T-helper 22 cell (primary cell): ENCODE data around the gene SEPTIN2.
"Not testable (repeated sequence)": the region's sequence is repeated elsewhere in the genome, so short reads cannot be mapped to it uniquely, and the experiment has no call there.

Experiments used
- DNase-seq: peaks from one replicate; pipeline ENCODE4 v3.0.0-alpha.2; 2020; ENCODE audit warnings: low read depth

The SEPTIN2 gene

DNA sequence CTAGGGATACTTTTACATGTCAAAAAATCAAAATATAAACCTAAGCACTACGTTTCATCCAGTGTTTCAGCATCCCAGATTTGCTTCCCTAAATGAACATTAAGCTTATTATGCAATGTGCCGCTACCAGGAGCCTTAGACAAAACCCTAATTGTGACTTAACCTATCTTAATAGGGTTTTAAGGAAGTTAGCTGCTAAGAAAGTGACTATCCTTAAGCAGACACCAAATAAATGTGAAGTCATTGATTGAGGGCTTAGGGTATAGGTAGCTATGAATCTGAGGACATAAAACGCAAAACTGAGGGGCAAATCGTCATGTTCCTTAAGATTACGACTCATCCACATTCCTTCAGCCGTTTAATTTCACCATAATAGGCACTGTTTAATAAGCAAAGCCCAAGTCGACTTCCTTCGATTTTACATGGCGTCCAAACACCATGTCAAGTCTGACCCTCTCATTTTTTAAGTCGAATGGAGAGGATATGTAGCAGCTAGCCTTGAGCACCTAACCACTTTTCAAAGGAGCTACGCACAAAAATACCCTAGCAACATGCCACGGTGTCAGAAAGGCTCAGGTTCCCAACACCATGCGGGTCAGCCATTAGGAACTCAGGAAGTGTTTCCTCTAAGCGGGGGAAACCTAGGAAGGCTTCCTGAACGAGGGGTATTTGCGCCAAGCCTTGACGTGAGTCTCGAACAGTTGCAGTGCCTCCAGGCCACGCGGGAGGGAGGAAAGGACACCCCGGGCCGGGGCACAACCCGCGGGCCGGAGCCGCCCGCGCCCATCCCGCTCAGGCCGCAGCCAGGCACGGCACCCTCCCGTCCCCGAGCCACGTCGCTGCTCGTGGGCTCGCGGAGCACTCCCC is 1.3 kb upstream of the SEPTIN2 start:
- no peak for DNase-seq

DNA sequence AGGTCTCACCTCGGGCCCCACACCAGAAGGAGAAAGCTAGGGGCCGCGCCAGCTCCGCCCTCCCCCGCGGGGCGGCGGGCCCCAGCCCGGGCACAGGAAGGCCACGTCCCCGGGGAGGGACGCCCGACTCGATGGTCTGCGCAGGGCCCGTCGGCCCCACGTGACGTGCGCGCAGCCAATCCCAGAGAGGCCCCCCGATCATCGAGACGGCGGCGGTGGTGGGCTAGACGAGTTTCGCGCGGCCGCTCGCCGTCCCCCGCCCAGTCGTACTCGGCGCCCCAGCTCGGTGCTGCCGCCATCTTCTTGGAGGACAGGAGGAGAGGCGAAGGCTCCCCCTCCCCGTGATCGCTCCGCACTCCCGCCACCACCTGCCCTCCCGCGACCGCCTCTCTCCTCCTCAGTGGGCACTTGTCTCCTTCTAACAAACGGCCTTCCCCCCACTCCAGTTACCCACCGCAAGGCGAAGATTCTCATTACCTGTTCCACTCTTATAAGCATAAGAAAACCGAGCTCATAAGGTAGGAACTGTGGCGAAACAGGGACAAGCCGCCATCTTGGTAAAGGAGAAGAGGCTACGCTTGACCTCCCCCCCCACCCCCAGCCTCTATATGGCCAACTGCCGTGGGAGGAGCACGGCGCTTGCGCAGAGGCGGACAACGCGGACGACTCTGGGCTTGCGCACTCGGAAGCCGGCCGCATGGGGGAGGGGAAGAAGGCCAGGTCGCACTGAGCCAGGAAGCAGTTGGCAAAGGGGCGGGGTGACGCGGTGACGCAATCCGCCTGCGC is 439 bp upstream of the SEPTIN2 start, which contains the start of gene HDLBP:
TSS of gene HDLBP (minus strand) at position 580 of the 786 bp plus-strand sequence. CDS start 48,803 bp downstream, outside the sequence.
- DNase-seq, result peak; percentile 100

DNA sequence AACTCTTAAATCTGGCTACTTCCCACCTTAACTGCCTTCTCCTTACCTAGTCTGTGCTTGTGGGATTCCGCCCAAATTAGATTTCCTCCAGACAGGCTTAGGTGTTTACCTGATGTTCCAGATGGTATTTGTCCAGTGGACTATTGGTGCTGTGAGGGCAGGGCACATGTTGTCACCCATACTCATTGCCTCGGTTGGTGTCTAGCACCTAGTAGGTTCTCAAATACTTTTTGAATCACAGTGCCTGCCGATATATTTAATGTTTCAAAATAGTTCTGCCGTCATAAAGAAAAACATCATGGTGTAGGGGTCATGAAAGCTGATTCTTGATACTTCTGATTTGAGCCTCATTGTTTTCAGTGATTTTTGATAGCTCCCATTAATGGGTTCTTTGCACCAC is 1.1 kb downstream of the SEPTIN2 start:
- no peak for DNase-seq

DNA sequence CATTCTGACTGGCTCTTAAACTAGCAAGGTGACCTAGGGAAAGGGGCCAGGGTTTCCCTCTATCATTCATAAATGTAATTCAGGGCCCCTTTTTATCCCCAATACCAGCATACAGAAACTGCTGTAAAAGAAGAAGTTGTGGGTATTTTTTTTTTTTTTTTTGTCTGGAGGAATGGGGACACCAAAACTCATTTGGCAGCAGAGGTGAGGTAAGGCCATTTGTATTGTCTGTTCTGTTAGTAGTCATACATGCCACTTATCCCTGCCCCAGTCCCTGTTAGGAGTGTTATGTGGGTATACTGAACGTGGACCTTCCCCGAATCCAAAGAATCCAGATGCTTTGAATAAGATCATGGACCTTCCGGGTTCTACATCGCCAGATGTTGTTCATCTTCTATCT is 1.7 kb downstream of the SEPTIN2 start:
- DNase-seq, result no peak

DNA sequence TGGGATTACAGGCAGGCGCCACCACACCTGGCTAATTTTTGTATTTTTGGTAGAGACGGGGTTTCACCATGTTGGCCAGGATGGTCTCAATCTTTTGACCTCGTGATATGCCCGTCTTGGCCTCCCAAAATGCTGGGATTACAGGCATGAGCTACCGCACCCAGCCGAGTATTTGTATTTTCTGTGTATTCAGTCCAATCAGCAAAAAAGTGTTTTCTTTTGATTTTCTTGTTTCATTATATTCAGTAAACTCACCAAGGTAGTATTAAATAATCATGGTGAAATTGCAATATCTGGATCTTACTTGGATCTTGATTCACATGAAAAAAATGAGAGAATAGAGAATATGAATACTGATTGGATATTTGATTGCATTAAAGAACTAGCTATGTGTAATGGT is 3.1 kb downstream of the SEPTIN2 start:
- DNase-seq, result not testable (repeated sequence)

DNA sequence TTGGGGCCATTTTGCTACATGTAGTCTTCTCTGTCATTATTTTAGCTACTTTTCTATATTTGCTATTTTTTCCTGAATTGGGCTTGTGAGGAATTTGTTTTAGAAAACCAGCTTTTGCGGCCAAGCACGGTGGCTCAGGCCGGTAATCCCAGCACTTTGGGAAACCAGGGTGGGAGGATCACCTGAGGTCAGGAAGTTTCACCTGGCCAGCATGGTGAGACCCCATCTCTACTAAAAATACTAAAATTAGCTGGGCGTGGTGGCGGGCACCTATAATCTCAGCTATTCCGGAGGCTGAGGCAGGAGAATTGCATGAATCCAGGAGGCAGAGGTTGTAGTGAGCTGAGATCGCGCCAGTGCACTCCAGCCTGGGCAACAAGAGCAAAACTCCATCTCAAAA is 4.7 kb downstream of the SEPTIN2 start:
- no peak for DNase-seq

DNA sequence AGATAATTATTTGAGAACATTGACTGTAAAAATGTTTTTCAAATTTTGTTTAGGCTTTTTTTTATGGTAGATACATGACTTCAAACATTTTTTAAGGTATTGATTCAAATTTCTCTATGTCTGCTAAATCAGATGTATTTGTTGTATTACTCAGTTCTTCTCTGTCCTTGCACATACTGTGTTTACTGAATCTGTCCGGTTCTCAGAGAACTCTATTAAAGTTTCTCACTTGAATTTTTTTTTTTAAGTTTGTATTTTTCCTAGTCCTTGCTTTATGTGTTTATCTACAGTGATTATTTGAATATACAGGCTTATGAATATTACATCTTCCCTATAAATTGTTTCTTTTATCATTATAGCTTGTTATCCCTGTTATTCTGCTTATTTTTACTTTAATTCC is 5.3 kb downstream of the SEPTIN2 start:
- DNase-seq, result no peak

DNA sequence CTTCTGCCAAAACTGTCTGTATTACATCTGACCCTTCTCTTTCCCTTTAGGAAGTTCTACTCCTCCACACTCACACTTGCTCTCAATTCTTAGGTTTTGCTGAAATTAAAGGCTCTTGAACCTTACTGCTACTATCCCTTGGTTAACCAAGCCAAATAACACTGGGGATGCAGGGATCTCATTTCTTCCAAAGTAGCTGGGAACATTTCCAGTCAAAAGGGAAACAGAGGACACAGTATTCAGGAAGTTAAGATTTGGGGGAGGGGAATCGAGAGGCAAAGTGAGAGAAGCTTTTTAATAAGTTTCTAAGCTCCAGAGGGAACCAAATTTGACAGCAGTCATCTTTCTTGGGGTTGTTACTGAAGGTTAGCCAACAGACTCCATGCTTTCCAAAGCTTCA is 6.2 kb downstream of the SEPTIN2 start:
- no peak for DNase-seq

DNA sequence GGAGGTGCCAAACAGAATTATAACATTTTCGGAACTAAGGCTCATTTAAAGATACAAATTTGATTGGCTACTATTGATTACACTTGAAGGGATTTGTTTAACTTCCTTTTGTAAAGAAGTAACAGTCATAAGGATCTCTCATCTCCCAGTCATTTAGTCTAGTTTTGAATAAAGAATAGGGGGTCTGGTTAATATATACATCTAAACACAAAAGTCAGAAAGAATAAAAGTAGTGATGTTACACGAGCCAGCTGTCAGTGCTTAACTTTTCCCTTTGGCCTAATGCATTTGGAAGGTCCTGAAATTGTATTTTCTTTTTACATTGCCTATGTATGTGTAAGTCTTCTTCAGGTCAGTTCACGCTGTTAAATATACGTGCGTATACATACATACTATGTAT is 8.1 kb downstream of the SEPTIN2 start:
- no peak for DNase-seq

DNA sequence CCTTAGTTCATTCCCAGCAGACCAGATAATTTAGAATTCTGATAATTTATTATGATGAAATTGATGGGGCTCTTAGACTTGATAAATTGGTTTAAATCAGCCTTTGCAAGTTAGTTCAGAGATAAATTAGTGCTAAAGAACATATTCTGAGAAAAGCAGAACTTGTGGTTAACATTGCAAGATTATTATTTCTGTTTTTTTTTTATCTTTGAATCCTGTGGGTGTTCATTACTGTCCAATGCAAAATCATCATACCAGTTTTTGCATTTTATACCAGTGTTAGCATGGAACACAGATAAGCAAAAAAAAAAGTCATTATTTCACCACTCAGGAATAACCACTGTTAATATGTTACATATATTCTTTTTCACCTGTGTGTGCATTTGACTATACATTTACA is 9.1 kb downstream of the SEPTIN2 start:
- no peak for DNase-seq

DNA sequence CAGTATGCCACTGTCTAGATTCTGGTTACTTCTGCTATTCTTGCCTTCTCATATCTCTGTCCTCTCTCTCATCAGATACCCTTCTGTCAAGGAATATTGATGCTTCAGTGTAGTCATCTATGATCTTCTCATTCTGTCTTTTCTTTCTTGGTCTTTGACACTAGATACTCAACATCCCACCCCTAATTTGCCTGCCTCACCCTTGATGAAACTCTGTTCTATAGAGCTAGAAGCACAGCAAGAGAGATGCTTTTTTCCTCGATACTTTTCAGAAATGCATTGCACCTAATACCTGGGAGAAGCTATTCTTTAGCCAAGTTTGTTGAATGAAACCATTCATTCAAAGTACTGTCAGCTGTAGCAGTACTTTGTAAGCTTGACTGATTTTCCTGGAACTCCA is 9.5 kb downstream of the SEPTIN2 start:
- DNase-seq, result no peak

DNA sequence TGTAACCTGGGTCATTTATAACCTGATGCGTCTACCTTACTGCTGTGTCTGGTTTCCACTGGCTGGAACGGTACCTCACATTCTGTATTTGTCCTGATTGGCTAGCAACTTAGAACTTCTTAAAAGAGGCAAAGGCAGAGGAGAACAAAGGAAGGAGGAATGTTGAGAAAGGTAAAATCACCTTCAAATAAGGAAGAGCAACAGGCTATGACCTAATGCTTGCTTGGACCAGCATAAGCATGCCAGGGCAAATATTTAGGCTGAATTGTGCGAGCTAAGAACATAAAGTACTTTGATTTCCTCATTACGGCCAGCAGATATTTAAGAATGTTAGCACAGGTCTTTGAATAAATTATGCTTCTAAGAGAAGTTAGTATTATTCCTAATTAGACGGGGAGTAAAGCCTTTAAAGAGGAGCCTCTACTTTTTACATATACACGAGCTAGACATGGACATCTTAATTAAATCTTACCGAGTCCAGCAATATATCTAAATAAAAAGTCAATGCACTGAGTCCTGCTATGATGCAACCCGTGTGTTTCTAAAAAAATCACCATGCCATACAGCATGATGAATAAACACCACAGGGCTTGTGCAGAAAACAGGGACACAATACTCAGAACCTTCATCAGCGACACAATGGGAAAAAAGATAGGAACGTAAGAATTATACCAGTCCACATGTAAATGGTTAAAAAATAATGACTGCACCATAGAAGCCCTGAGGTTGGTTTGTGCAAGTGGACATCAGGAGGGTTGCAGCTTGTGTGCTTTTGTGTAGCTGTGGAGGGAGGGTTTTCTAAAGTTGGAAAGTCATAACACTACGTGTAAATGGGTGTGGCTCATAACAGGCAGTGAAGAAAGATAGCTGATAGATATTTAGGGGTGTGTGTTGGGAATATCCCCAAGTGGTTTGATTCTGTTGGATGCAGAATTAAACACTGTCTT is 14.2 kb downstream of the SEPTIN2 start:
- no peak for DNase-seq

DNA sequence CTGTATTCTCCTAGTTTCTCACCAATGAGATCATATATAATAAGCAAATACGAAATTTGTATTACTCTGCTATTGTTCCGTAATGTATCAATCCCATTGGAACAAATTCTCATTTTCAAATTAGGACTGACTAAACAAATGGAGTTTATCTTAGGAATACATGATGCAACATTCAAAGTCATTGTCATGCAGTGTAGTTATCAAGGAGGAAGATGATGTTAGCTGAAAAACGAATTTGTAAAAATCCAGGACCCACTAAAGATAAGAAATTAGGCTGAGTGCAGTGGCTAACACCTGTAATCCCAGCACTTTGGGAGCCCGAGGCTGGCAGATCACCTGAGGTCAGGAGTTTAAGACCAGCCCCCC is 14.9 kb downstream of the SEPTIN2 start:
- no peak for DNase-seq

DNA sequence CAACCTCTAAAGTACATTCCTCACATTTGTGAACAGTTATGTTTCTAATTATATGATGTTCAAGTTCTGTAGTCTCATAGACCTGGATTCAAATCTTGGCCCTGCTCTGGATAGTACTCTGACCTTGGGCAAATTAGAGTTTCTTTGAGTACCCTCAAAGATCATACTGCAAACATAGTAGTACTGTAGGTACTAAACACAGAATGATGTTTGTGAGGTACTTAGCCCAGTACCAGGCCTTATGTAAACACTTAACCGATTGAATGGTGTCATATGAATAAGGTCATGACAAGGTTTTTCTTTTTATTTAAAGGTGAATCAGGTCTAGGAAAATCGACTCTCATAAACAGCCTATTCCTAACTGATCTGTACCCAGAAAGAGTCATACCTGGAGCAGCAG is 19.1 kb downstream of the SEPTIN2 start:
- no peak for DNase-seq

DNA sequence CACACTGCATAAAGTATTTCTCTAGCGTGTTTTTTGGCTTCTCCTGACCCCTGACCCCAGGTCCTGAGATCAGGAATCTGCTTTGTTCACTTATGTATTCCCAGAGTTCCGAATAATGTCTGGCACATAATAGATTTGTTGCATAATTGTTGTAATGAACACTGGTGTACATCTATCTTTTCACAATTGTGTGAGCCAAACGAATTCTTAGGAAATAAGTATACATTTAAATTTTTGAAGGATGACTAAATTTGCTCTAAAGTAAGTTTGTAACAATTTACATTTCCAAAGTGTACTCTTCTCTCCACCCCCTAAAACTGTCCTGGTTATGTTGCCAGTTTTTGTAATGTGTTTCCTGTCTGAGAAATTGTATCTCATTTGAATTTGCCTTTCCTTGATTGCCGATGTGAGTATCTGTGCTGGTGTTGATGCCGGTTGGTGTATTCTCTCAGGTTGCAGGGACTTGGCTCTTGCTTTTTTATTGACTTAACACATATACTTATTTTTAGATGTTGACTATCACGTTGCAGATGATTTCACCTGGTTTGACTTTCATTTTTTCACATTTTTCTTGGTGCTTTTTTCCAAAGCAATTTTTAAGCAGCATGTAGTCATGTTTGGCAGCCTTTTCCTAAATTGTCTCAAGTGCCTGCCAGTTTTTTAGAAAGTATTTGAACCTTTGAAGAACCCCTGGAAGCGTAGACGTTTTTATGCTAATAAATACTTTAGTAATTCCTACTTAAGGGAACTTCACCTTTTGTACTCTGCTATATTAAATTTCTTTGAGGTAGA is 24.3 kb downstream of the SEPTIN2 start:
- no peak for DNase-seq

DNA sequence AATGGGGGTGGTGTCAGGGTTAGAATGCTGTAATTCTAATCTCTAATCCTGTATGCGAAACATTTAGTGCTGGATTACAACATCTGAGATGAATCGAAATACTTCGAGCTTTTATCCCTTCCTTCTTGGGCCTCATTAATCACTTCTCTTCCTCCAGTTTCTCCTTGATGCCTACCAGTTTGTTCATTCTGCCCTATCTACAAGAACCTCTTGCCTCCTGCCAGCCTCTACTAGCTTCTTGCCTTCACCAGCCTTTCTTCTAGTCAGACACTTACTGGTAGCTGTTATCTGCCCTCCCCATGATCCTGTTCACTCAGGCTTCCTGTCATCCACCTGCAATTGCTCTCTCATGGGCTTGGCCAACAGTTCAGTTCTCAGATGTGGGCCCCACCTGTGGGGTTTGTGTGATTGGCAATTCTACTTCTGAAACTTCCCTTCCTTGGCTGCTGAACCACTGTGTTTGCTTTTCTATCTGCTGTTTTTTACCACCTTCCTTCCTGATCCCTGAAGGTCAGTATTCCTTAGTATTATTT is 25.0 kb downstream of the SEPTIN2 start:
- DNase-seq, result no peak

DNA sequence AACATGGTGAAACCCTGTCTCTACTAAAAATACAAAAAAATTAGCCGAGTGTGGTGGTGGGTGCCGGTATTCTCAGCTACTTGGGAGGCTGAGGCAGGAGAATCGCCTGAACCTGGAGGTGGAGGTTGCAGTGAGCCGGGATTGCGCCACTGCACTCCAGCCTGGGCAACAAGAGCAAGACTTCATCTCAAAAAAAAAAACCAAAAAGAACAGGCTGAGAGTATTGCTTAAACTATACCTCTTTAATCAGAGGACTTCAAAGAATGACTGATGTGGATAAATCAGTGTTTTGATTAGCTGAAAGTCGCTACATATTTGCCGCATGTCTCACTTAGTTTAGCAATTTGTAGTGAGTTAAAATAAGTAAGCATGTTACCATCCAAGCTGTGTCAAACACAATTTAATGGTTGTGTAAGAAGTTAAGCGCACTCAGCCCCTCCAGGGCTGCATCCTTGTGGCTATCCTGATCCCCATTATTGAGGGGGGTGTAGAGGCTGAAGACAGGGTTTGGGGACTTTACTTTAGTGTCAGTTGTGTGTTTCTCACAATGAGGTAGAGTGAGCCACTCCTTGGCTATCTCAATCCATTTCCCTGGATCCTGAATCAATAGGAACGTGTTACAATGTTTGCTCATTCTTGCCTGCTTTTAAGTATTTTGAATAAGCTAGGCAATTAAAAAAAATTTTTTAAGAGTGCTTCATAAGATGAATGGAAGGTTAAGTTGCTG is 29.4 kb downstream of the SEPTIN2 start:
- DNase-seq, result no peak

DNA sequence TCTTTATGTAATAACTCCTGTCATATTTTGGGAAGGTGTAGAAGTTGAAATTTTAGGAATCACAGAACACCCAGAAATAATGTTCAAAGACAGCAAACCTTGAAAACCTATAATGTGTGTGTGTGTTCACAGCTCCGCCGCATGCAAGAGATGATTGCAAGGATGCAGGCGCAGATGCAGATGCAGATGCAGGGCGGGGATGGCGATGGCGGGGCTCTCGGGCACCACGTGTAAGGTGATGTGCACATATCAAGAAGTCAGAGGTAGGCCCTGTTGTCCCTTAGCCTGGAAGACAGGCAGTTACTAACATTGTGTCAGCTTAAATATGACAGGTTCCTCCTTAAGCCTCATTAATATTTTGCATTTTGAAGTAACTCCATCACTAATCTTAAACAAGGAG is 34.2 kb downstream of the SEPTIN2 start:
- DNase-seq, result no peak

DNA sequence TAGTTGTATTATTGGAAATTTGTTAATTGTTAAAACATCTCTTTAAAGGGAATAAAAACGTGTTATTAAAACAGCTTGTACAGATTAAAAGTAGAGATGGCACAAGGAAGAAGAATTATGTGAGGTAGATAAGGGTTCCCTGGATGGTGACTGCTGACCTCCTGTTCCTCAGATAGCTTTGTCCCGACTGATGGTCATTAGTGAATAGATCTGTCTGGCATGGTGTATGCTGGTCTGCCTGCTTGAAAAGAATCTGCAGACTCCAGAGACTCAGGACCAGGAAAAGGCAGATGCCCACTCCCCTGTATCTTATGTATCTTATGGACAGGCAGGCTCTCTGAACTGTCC is 34.8 kb downstream of the SEPTIN2 start:
- DNase-seq, result no peak

DNA sequence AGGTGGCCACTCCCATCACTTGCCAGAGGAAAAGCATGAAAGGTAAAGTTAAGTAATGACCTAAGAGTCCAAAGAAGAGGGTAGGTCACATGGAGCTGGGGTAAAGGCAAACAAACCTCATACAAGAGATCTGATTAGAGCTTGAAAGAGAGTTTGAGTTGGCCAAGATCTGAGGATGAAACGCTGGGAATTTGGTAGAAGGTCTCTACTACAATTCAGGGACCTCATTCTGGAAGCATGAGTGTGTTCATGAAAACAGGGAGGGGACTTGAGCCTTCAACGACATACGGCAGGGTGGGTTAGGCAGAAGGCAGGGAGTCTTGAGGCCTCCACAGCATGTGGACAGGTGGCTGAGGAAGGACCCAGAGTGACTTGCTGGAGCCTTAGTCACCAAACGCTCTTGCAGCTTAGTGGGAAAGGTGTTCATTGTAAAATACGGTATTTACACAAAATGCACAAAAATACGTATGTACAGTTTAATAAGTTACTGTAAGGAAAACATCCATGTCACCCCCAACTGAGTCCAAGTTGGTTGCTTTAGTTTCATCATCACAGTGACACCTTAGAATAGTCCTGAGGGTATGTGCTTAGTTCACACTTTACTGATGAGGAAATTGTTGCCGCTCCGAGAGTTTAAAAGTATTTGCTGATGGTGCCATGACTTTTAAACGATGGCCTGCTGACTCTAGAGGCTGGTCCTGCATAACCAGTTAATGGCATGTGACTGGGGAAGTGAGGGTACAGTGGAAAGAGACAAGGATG is 35.3 kb downstream of the SEPTIN2 start:
- DNase-seq, result no peak
